PC-9 (cell line): ENCODE data around the gene AUTS2.

Source experiments
- EZH2 ChIP-seq: fragments of 200-600 bp; sonication (generic); IDR thresholded peaks from 2 replicates; pipeline ENCODE4 v1.8.0; 2017; ENCODE audit warnings: antibody characterized with exemption, low read depth
- TF ChIP-seq, protein P1 (sequence below): fragments of 200-600 bp; sonication (generic); conservative IDR thresholded peaks from 2 replicates; pipeline ENCODE4 v1.6.1; 2017; ENCODE audit warnings: mixed run types, antibody characterized with exemption, mild to moderate bottlenecking, moderate library complexity

- TF ChIP-seq, protein P1, sequence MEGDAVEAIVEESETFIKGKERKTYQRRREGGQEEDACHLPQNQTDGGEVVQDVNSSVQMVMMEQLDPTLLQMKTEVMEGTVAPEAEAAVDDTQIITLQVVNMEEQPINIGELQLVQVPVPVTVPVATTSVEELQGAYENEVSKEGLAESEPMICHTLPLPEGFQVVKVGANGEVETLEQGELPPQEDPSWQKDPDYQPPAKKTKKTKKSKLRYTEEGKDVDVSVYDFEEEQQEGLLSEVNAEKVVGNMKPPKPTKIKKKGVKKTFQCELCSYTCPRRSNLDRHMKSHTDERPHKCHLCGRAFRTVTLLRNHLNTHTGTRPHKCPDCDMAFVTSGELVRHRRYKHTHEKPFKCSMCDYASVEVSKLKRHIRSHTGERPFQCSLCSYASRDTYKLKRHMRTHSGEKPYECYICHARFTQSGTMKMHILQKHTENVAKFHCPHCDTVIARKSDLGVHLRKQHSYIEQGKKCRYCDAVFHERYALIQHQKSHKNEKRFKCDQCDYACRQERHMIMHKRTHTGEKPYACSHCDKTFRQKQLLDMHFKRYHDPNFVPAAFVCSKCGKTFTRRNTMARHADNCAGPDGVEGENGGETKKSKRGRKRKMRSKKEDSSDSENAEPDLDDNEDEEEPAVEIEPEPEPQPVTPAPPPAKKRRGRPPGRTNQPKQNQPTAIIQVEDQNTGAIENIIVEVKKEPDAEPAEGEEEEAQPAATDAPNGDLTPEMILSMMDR: no peak
- no peak for TF ChIP-seq EZH2
Measured at GRCh38 chr7:70148997-70149396, 550.7 kb downstream of the AUTS2 start.
